ENCODE measurements around the gene PPEF1.

The PPEF1 gene

GRCh38 chrX:18707426-18708049 is at the start of gene PPEF1:
Gene PPEF1 (plus strand): TSS chrX:18707645. CDS start chrX:18707781, 136 bp downstream.
- DNase-seq, result no peak

DNA sequence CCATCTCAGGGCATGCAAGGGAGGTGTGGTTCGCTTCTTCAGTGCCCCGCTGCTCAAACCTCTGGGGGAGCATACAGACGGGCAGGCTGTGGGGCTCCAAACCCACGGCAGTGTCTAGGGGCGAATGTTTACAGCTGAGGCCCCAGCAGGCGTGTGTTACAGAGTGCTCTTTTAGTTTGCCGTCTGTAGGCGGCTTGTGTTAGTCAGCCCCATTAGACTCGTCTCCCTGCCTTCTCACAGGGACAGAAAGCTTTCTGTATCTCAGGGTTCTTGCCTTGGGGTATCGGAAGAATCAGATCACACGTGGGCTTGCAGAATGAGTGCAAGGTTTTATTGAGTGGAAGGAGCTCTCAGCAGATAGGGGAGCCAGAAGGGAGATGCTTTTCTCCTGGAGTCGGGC is 46.2 kb upstream of the PPEF1 start:
- DNase-seq, result no peak

DNA sequence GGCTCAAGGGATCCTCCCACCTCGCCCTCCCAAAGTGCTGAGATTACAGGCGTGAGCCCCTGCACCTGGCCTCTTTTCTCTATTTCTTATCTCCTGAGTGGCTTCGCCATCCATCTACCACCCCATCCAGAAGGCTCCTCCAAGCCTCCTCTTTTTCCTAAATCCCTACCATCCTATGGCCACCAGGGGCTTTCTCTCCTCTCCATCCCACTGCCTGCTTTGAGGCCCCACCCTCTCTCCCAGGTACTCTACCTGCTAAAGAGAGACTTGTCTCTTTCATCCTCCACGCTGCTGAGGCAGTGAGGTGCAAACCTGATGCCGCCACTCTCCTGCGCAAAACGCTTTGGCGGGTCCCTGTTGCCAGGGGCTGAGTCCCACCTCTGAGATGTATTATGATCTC is 42.5 kb upstream of the PPEF1 start:
- no peak for DNase-seq

DNA sequence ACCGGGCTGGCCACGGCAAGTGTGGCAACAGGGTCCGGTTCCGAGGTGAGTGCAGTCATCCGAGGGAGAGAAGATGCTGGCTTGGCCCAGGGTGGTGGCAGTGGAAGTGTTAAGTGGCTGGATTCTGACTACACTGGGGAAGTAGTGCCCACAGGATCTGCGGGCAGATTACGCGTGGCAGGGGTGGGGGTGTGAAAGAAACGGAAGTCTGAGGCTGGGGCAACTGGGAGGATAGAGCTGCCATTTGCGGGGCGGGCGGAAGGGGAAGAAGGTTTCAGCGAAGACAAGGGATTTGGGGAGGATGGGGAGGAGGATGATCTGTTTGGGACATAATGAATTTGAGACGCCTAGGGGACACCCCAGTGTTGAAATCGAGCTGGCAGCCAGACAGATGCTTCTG is 40.8 kb upstream of the PPEF1 start:
- DNase-seq, result no peak

DNA sequence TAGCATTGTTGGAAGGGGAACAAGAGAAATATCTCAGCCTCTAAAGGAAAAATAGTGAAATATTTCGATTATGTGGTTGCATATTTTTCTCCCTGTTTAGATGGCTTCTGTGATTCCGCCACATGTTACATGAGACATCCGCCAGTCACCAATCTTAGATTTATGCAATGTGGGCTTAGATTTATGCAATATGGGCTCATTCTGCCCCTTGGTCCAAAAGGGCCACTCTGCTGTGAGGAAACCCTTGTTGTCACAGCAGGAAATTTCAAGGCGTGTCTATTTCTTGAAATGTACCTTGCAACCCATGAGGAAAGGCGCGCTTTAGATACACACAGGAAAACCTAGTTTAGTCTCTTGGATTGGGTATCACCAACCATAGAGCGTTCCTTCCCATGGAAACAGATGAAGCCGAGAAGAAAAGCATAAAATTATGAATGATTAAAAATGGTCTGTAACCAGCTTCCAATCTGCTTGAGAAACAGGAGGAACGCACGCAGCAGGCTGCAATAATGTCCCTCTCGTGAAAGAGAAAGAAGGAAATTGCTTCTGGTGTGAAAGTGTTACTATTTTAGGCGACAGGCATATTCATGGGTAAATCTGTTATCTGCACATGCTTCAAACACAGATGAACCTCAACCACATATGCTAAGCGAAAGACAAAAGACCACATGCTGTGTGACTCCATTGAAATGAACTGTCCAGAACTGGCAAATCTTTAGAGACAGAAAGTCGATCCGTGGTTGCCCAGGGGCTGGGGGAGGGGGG is 39.2 kb upstream of the PPEF1 start:
- no peak for DNase-seq

- no peak for DNase-seq
Measured at GRCh38 chrX:18672008-18672407, 35.4 kb upstream of the PPEF1 start, which contains the start of gene RS1. Gene RS1 (minus strand): TSS chrX:18672108. CDS start chrX:18672068, 40 bp downstream.

DNA sequence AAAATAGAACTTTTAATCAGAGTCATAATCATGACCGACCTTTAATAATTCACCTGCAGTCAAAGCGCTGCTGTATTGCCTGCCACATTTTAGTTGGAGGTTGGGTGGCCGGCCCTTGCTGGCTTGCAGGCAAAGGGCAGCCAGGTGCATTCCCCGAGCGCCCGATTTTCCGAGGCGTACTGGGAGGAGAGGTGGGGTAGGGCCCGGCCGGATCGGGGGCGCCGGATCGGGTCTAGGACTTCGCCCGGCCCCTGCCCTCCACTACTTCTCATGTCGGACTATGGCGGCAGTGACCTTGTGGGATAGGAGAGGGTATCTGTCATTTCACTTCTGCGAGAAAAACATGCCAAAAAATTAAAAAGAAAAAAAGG is 33.0 kb upstream of the PPEF1 start:
- DNase-seq, result no peak

DNA sequence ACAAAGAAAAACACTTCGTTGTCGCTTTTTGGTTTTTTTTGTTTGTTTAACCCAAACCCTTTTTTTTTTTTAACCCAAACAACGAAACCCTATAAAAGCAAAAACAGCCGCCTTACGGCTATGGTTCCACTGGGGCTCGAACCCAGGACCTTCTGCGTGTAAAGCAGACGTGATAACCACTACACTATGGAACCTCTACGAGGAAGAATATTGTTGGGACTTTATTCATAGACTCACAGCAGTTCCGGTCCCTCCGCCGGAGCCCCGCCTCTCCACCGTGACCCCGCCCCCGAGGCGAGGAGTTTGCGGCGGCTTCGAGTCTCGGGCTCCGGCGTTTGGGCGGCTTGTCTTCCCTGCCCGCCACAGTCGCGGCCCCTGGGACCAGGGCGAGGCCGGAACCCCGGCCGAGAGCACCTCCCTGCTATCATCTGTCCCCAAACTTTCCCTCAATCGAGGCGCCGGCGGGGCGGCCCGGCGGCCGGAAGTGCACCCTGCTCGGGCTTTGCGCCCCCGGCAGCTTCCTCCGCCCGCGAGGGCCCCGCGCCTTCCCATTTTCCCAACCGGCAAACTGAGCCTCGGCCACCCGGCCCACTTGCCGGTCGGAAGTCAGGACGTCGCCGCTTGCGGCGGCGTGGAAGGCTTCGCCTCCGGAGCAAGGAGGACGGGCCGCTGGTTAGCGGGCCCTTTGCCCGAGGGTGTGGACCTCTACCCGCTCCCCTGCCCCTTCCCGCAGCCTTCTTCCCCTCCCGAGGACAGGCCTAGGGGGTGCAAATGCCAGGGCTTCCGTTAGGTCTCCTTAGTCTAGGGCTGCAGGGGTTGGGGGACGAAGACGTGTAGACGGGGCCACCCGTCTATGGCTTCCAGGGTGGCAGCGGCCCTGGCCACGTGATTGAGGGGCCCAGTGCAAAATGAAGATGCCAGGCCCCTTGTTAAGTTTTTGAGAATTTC is 32.4 kb upstream of the PPEF1 start:
- peak; percentile 65 for DNase-seq

- no peak for DNase-seq
Measured at GRCh38 chrX:18676050-18676449, 31.4 kb upstream of the PPEF1 start.

DNA sequence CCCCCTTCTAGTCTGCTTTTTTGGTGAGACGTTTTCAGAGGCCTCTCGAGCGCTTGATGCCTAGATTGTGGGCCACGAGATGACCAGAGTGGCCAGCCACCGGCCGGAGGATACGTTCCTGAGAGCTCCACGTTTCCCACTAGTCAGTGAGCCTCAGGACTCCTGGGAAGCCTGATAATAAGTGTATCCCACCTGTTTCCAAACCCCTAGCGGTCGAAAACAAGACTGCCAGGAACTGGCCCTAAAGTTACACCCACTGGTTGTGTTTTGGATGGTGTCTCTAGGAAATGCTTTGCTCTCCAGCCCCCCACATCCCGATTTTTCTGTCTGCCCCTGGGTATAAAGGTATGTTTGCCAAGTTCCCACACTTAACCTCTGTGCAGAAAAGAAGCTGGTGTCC is 31.0 kb upstream of the PPEF1 start:
- DNase-seq, result no peak

GRCh38 chrX:18677161-18677869 is 30.1 kb upstream of the PPEF1 start:
- no peak for DNase-seq

DNA sequence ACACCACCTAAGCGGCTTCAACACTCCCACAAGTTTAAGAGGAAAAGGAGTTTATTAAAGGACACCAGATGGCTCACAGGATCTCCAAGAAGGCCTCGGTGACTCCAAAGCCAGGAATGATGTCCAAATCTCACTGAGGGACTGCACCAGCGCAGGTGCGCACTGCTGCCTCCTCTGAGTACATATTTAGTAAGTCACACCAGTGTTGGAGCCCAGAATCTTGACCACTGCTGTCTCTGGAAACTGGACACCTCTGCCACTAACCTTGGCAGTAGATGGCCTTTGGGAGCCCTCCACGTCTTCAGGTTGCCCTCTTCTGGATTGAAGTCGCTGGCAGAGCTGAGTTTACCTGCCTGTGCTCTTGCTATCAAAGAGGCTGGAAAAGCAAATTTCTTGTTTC is 25.4 kb upstream of the PPEF1 start:
- DNase-seq, result no peak

DNA sequence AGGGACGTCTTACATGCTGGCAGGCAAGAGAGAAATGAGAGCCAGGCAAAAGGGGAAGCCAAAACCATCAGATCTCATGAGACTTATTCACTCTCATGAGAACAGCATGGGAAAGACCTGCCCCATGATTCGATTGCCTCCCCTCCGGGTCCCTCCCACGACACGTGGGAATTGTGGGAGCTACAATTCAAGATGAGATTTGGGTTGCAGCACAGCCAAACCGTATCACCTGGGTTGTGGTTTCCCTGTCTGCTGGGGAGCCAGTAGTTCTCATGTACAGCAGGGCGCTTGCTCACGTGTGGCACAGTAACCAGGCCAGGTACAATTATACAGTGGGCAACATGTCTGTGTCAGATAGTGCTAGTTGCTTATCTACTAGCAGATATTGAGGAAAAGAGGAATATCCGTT is 24.5 kb upstream of the PPEF1 start:
- no peak for DNase-seq

- no peak for DNase-seq
Measured at GRCh38 chrX:18687856-18688495, 19.5 kb upstream of the PPEF1 start.

DNA sequence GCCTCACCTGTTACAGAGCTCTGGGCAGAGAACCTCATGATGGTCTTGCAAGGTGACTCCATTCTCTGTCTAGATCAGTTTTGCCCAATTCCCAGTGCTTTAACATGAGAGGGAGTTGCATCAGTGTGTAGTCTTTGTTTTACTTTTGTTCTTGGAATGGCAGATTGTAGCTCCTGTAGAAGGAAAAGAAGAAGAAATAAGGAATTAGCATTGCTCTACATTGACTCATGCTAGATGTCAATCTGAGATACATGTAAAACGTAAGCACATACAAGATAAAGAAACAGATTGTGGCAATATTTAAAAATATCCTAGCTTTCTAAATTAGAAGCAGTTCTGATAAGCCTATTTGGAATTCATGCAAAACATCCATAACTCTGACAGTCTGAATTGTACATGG is 16.0 kb upstream of the PPEF1 start:
- no peak for DNase-seq

GRCh38 chrX:18692541-18692940 is 14.9 kb upstream of the PPEF1 start:
- no peak for DNase-seq

DNA sequence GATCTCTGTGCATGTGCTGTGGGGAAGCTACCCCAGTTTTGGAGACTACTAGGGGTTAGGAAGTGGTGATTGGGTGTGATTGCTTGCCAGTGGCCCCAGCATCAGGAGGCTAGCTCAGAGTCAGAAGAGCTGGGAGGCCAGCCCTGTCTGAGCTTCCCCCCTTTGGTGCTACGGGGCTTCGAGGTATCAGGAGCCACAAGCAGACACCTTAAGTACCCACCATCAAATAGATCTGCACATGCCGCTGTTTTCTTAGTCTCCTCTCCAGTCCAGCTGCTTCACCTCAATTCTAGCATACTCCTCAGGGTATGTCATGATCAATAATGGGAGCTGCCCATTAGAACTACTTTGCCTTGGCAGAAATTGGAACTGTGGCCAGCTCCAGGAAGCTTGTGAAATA is 10.8 kb upstream of the PPEF1 start:
- DNase-seq, result no peak

- no peak for DNase-seq
Measured at GRCh38 chrX:18698737-18699650, 8.5 kb upstream of the PPEF1 start.

GRCh38 chrX:18701621-18702361 is 5.7 kb upstream of the PPEF1 start:
- no peak for DNase-seq

Measured in NCI-H1694 (cell line).